Hematopoietic multipotent progenitor cell treated with erythropoietin and hydrocortisone succinate and interleukin-3 and kit ligand, for 4 days (in vitro differentiated cells): ENCODE measurements around the gene ZNF516.

Experiments used
- DNase-seq: peaks from one replicate; pipeline ENCODE4 v3.0.0-alpha.2; 2015

The ZNF516 gene

GRCh38 chr18:76419811-76420210 lies 75.2 kb downstream of the ZNF516 start:
- DNase-seq, result no peak

GRCh38 chr18:76416911-76417310 lies 78.1 kb downstream of the ZNF516 start:
- no peak for DNase-seq

- peak; percentile 30 for DNase-seq
Observed at GRCh38 chr18:76414936-76415621, 80.0 kb downstream of the ZNF516 start.

GRCh38 chr18:76412818-76413565 lies 82.0 kb downstream of the ZNF516 start:
- no peak for DNase-seq

- DNase-seq, result no peak
Observed at GRCh38 chr18:76412010-76412817, 82.8 kb downstream of the ZNF516 start.

GRCh38 chr18:76410660-76411417 lies 84.2 kb downstream of the ZNF516 start:
- DNase-seq, result peak; percentile 39

- no peak for DNase-seq
Observed at GRCh38 chr18:76410033-76410432, 85.0 kb downstream of the ZNF516 start.

GRCh38 chr18:76408480-76409067 lies 86.5 kb downstream of the ZNF516 start:
- DNase-seq, result no peak

GRCh38 chr18:76407681-76408080 lies 87.4 kb downstream of the ZNF516 start:
- DNase-seq, result no peak

GRCh38 chr18:76406791-76407190 lies 88.3 kb downstream of the ZNF516 start:
- no peak for DNase-seq

- DNase-seq, result peak; percentile 79
Observed at GRCh38 chr18:76405681-76406356, 89.2 kb downstream of the ZNF516 start.

GRCh38 chr18:76405280-76405679 lies 89.8 kb downstream of the ZNF516 start:
- DNase-seq, result no peak

- no peak for DNase-seq
Observed at GRCh38 chr18:76404345-76404831, 90.7 kb downstream of the ZNF516 start.

- peak; percentile 23 for DNase-seq
Observed at GRCh38 chr18:76402026-76402990, 92.7 kb downstream of the ZNF516 start.

GRCh38 chr18:76401498-76401897 lies 93.5 kb downstream of the ZNF516 start:
- DNase-seq, result peak; percentile 70

GRCh38 chr18:76399613-76400391 lies 95.2 kb downstream of the ZNF516 start:
- no peak for DNase-seq

- DNase-seq, result peak; percentile 88
Observed at GRCh38 chr18:76398896-76399612, 96.0 kb downstream of the ZNF516 start.

- DNase-seq, result no peak
Observed at GRCh38 chr18:76398295-76398694, 96.7 kb downstream of the ZNF516 start.

- DNase-seq, result no peak
Observed at GRCh38 chr18:76397631-76398030, 97.4 kb downstream of the ZNF516 start.
